Measurements from ENCODE around the gene MPZL2.

The MPZL2 gene

GRCh38 chr11:118223992-118224391 lies 40.1 kb downstream of the MPZL2 start:
- no peak for TF ChIP-seq CTCF (IDR thresholded peaks at IDR 0.05; ENCODE audit: low read depth, low read length)
- H3K4me3 ChIP-seq (ENCODE audit: low read depth, low read length): no peak overlapping the region

GRCh38 chr11:118223570-118223969 lies 40.5 kb downstream of the MPZL2 start:
- H3K36me3 ChIP-seq: no peaks in the 10 kb centered on the region
- no peak overlapping the region for H3K27ac ChIP-seq
- TF ChIP-seq CTCF (IDR thresholded peaks at IDR 0.05; ENCODE audit: low read depth, low read length): no peak
- H3K9me3 ChIP-seq (ENCODE audit: severe bottlenecking): no peaks in the 10 kb centered on the region
- H3K27me3 ChIP-seq (ENCODE audit: insufficient read depth, low read depth, severe bottlenecking): no peaks in the 10 kb centered on the region
- no peak overlapping the region for H3K4me3 ChIP-seq (ENCODE audit: low read depth, low read length)
- DNase-seq: no peak

More at GRCh38 chr11:118223992-118224391, 40.1 kb downstream of the MPZL2 start:
- Histone ChIP-seq H3K27me3 (ENCODE audit: insufficient read depth, low read depth, severe bottlenecking) (no peaks in the 10 kb centered on the region), H3K9me3 (ENCODE audit: severe bottlenecking) (no peaks in the 10 kb centered on the region), H3K27ac (no peak overlapping the region), H3K36me3 (no peaks in the 10 kb centered on the region)
- no peak for DNase-seq

- DNase-seq: no peak
- Histone ChIP-seq H3K27me3 (ENCODE audit: insufficient read depth, low read depth, severe bottlenecking) (no peaks in the 10 kb centered on the region), H3K27ac (no peak overlapping the region), H3K4me3 (ENCODE audit: low read depth, low read length) (no peak overlapping the region), H3K36me3 (no peaks in the 10 kb centered on the region), H3K9me3 (ENCODE audit: severe bottlenecking) (no peaks in the 10 kb centered on the region)
- TF ChIP-seq CTCF (IDR thresholded peaks at IDR 0.05; ENCODE audit: low read depth, low read length): no peak
Measured at GRCh38 chr11:118222437-118222836, 41.7 kb downstream of the MPZL2 start.

- H3K36me3 ChIP-seq: no peaks in the 10 kb centered on the region
- no peak for TF ChIP-seq CTCF (IDR thresholded peaks at IDR 0.05; ENCODE audit: low read depth, low read length)
- H3K9me3 ChIP-seq (ENCODE audit: severe bottlenecking): no peaks in the 10 kb centered on the region
- DNase-seq: no peak
- H3K4me3 ChIP-seq (ENCODE audit: low read depth, low read length): no peak overlapping the region
- H3K27ac ChIP-seq: no peak overlapping the region
- no peaks in the 10 kb centered on the region for H3K27me3 ChIP-seq (ENCODE audit: insufficient read depth, low read depth, severe bottlenecking)
Measured at GRCh38 chr11:118221419-118221818, 42.7 kb downstream of the MPZL2 start.

GRCh38 chr11:118219732-118220131 lies 44.4 kb downstream of the MPZL2 start:
- no peak for DNase-seq
- no peaks in the 10 kb centered on the region for H3K27me3 ChIP-seq (ENCODE audit: insufficient read depth, low read depth, severe bottlenecking)
- no peak for TF ChIP-seq CTCF (IDR thresholded peaks at IDR 0.05; ENCODE audit: low read depth, low read length)
- H3K9me3 ChIP-seq (ENCODE audit: severe bottlenecking): no peaks in the 10 kb centered on the region
- no peak overlapping the region for H3K27ac ChIP-seq
- H3K36me3 ChIP-seq: no peaks in the 10 kb centered on the region
- no peak overlapping the region for H3K4me3 ChIP-seq (ENCODE audit: low read depth, low read length)

GRCh38 chr11:118219244-118219643 lies 44.9 kb downstream of the MPZL2 start:
- no peaks in the 10 kb centered on the region for H3K27me3 ChIP-seq (ENCODE audit: insufficient read depth, low read depth, severe bottlenecking)
- no peak for TF ChIP-seq CTCF (IDR thresholded peaks at IDR 0.05; ENCODE audit: low read depth, low read length)
- no peaks in the 10 kb centered on the region for H3K9me3 ChIP-seq (ENCODE audit: severe bottlenecking)
- no peak overlapping the region for H3K27ac ChIP-seq
- H3K4me3 ChIP-seq (ENCODE audit: low read depth, low read length): no peak overlapping the region
- no peaks in the 10 kb centered on the region for H3K36me3 ChIP-seq
- DNase-seq: no peak

All from WERI-Rb-1 (cell line).